ENCODE measurements around the gene MTA3.
"Not testable (repeated sequence)": the region's sequence is repeated elsewhere in the genome, so short reads cannot be mapped to it uniquely, and the experiment has no call there.

Gene MTA3

DNA sequence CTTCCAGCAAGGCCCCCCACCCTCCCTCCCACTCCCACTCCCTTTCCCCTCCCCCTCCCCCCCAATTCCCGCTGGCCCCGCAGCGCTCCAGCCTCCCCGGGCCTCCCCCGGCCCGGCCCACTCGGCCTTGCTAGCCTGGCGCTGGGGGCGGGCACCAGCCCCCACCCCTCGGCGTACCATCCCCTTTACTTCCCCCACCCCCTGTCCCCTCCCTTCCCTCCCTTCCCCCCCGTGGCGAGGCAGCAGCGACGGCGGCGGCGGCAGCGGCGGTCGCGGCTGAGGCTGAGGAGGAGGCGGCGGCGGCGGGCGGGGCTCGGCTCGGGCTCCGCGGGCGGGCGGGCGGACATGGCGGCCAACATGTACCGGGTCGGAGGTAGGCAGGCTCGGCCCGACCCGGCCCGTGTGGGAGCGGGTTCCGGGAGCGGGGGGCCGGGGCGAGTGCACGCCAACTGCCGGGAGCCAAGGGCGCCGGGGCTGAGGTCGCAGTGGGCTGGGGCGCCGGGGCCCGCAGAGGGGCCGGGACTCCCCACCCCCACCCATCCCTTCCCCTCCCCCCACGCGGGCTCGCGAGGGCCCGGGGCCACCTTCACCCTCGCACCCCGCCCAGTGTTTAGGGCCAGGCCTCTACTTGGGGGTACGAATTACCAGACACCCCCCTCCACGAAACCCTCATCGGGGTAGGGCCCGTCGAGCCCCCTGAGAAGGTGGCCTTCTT is at the start of gene MTA3:
Gene MTA3 (plus strand): TSS at position 232 of the 715 bp plus-strand sequence. CDS start 114 bp downstream, at position 346.
- no peak for DNase-seq (ENCODE audit: low read depth, low spot score)

DNA sequence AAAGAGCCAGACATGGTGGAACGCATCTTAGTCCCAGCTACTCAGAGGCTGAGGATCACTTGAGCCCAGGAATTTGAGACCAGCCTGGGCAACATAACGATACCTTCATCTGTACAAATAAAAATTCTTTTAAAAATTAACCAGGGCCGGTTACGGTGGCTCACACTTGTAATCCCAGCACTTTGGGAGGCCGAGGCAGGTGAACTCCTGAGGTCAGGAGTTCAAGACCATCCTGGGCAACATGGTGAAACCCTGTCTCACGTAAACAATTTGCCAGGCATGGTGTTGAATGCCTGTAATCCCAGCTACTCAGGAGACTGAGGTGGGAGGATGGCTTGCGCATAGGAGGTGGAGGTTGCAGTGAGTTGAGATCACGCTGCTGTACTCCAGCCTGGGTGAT is 48.8 kb upstream of the MTA3 start:
- DNase-seq (ENCODE audit: low read depth, low spot score) = no peak

DNA sequence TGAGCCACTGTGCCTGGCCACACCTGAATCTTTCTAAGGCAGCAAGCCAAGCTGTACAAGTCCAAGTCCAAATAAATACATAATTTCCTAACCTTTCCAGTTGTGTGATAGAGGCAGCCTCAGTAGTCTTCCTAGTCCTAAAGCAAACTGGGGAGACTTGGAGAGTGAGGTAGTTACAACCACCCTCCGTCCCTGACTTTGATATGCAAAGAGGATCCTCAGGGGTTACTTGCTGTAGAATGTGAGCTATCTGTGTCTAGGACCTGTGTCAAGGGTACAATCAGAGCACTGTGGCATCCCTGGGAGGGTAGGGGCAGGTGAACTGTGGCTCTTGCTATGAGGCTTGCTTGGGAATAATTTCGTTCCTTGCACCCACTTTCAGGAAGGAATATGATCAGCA is 46.4 kb upstream of the MTA3 start:
- no peak for DNase-seq (ENCODE audit: low read depth, low spot score)

DNA sequence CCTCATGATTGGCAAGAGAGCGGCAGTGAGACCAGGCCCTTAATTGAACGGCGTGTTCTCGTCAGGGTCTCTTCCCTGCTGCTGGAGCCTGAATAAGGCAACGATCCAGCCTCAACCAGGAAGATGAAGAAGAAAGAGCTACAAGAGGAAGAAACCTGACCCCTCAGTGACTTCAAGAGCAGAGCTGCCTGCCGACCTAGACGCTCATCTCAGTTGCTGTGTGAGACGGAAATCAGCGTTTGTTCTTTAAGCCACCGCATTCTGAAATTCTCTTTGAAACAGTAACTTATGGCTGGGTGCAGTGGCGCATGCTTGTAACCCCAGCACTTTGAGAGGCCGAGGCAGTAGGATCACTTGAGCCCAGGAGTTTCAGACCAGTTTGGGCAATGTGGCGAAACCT is 45.1 kb upstream of the MTA3 start:
- DNase-seq (ENCODE audit: low read depth, low spot score) = peak; percentile 62

DNA sequence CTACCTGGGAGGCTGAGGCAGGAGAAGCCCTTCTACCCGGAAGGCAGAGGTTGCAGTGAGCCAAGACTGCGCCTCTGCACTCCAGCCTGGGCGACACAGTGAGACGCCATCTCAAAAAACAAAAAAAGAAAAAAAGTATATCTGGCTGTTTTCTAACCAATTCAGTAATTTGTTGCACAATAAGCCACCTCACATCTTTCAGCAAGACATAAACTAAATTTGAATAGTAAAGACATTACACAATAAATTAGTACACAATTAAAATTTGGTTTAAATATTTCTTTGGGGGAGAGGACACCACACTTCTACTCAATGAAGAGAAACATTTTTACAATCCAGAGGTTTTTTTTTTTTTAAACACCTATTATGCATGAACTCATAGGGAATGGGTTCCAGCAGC is 36.0 kb upstream of the MTA3 start:
- no peak for DNase-seq (ENCODE audit: low read depth, low spot score)

DNA sequence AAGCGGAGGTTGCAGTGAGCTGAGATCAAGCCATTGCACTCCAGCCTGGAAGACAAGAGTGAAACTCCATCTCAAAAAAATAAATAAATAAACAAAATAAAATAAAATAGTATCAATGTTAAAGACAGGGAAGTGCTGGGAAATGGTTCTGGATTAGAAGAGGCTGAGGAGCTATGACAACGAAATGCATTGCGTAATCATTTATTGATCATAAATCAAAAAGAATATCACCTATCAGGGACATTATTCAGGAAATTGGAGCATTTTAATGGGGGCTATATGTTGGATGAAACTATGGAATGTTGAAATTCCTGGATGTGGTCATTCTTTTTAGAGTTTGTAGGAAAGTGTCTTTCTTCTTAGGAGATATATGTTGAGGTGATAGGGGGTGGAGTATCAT is 30.9 kb upstream of the MTA3 start:
- no peak for DNase-seq (ENCODE audit: low read depth, low spot score)

DNA sequence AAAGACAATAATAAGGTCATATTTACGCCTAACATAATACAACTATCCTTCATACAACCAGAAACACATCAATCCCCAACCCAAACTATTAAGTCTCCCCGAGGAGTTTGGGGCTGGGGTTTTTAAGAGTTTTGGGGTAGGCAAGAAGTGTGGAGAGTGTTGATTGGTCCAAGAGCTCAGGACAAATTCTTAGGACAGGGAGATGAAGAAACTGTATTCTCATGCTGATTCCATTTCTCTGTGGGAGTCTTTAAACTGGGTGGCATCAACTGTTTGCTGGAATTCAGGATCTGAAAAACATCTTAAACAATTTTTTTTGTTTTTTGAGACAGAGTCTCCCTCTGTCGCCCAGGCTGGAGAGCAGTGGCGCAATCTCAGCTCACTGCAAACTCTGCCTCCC is 25.6 kb upstream of the MTA3 start:
- DNase-seq (ENCODE audit: low read depth, low spot score) = no peak

DNA sequence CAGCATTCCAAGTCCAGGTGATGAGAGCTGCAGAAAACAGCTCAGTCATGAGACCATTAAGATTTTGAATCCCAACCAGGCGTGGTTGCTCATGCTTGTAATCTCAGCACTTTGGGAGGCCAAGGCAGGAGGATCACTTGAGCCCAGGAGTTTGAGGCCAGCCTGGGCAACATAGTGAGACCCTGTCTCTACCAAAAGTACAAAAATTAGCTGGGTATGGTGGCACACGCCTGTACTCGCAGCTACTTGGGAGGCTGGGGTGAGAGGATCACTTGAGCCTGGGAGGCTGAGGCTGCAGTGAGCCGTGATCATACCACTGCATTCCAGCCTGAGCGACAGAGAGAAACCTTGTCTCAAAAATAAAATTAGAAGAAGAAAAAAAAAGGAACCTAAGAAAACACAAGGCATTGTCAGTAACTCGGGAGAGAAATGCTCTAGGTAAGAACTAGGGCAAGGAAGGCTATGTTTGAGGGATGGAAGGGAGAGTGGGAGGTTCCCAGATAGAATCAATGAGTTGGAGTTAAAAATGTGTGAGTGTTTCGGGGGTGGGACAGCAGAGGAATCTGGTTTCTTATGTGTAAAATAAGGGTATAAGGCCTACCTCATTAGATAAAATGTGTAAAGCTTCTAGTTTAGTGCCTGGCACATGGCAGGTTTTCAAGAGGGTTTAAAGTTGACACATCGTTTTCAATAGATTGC is 23.3 kb upstream of the MTA3 start:
- DNase-seq (ENCODE audit: low read depth, low spot score) = no peak

DNA sequence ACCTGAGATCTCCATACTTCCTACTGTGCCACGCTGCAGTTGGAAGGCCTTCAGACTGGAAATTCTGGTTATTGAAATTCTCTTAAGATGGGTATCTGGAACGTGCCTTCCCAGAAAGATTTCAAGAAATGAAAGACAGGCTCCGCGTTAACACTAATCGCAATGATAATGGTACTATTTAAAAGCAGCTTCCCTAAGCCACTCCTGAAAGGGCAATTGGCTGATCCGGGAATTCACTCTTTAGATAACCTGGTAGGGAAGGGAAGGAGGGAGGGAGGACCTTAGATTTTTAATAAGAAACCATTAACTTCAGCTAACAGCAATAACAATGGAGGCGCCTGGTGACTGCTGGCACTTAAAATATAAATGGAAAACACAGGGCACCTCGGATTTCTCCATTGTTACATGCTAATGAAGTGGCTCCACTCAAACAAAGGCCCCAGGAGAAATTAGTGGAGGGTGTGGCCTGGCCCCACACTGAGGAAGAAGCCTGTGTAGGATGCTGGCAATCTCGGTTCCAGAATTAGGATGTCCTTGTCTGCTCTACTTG is 22.5 kb upstream of the MTA3 start:
- DNase-seq (ENCODE audit: low read depth, low spot score) = peak; percentile 76

DNA sequence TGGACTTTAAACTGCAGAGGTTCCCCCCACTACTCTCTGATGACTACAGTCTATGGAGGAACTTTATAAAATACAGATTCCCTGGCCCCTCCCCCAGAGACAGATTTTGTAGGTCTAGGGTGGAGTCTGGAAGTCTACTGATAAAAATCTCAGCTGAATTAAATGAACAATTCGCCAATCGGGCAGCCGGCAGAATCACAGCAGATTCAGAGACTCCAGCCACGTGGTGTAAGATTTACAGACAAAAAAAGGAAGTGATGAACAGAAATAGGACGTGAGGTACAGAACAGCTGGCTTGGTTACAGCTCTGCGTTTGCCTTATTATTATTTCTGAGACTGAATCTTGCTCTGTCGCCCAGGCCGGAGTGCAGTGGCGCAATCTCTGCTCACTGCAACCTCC is 21.4 kb upstream of the MTA3 start:
- DNase-seq (ENCODE audit: low read depth, low spot score) = no peak

DNA sequence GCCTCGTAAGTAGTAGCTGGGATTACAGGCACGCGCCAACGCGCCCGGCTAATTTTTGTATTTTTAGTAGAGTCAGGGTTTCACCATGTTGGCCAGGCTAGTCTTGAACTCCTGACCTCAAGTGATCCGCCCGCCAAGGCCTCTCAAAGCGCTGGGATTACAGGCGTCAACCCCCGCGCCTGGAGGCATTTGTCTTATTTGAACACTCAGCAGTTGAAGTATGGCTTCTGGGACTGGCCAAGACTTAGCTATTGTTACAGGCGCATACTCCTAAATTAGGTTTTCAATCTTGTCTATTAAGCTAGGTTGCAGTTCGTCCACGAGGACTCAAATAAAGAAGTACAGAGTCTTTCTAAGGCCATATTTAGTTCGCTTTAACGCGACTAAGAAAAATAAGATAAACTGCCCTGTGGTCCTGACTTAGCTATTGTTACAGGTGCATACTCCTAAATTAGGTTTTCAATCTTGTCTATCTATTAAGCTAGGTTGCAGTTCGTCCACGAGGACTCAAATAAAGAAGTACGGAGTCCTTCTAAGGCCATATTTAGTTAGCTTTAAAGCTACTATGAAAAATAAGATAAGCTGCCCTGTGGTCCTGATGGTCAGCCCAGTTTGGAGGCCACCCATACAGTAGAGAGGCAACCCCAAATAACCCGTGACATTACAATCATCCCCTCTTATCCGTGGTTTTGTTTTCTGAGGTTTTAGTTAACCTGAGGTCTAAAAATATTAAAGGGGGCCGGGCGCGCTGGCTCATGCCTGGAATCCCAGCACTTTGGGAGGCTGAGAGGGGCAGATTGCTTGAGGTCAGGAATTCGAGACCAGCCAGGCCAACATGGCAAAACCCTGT is 20.8 kb upstream of the MTA3 start:
- peak; percentile 59 for DNase-seq (ENCODE audit: low read depth, low spot score)

DNA sequence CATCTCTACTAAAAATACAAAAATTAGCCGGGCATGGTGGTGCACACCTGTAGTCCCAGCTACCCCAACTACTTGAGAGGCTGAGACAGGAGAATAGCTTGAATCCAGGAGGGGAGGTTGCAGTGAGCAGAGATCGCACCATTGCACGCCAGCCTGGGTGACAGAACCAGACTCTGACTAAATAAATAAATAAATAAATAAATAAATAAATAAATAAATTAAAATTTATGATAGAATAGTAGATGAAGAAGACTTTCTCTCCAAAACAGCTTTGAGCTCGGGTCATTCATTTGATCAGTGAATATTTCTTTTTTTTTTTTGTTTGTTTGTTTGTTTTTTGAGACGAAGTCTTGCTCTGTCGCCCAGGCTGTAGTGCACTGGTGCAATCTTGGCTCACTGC is 17.6 kb upstream of the MTA3 start:
- no peak for DNase-seq (ENCODE audit: low read depth, low spot score)

DNA sequence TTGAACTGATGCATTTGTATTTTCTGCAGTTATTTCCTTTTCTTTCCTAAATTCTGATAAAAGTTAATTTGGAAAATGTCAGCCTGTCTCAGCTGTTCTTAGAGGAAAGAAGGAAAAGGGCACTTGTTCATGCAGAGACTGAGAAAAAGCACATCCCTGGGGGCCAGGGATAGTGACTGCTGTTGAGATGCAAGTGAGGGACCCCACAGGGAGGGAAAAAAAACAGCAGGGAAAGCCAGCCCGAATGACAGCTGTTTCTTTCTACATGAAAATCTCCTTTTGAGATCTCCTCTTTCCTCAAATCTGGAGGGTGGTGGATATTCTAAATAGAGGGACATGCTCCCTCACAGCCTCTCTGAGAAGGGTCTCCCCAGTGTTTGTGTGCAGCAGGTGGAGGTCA is 14.0 kb upstream of the MTA3 start:
- DNase-seq (ENCODE audit: low read depth, low spot score) = no peak

DNA sequence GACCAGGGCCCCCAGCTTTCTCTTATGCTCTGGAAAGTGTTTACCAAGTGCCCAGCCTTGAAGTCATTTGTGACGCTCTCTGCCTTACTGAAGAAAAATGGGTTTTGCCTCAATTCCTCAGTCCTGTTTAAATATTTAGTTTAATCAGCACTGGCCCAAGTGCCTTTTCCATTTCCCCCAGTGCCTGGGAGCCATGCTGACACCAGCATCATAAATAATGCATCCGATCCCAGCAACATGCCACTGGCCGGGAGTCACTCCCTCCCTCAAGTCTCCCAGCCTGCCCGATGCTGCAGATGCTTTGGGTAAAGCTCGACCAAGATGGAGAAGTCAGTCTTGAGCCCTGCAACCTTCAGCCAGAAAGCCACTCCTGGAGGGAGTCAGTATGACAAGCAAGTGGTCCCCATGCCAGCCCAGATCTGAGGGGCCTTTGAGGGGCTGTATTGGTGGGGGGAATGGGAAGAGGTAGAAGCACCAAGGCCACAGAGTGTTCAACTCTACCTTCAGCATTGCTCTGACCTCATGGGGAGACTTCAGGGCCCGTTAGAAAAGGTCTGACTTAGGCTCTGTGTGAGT is 12.0 kb upstream of the MTA3 start:
- peak; percentile 42 for DNase-seq (ENCODE audit: low read depth, low spot score)

DNA sequence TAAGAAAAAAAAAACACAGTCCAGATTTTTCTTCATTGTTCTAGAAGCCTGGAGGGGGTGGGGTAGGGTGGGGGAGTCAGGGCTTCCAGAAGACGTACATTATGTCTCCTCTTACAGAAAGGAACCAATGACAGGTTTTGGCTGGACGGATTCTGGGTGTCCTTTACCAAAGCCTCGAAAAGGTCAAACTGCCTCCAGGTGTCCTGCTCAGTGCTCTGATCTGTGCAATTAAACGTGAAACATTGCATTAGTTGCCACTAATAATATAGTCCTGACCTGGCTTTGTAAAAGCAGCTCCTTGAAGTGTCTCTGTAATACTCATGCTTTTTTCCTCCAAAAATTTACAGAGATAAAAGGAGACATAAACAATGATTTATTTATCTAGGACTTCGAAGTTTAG is 11.1 kb upstream of the MTA3 start:
- no peak for DNase-seq (ENCODE audit: low read depth, low spot score)

DNA sequence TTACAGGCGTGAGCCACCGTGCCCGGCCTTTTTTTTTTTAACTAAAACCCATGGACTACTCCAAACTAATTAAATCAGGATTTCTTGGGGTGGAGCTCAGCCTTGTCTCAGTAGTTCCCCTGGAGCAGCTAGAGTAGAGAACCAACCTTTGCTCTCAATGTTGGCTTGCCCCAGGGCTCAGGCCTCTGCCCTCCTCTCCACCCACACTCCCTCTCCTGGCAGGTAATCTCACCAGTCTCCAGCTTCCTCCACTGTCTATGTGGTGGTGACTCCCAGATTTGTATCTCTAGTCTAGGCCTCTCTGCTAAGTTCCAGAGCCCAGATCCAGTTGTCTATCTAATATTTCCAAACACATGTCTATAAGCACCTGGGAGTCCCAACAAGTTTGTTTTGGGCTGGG is 9.6 kb upstream of the MTA3 start:
- peak; percentile 73 for DNase-seq (ENCODE audit: low read depth, low spot score)

DNA sequence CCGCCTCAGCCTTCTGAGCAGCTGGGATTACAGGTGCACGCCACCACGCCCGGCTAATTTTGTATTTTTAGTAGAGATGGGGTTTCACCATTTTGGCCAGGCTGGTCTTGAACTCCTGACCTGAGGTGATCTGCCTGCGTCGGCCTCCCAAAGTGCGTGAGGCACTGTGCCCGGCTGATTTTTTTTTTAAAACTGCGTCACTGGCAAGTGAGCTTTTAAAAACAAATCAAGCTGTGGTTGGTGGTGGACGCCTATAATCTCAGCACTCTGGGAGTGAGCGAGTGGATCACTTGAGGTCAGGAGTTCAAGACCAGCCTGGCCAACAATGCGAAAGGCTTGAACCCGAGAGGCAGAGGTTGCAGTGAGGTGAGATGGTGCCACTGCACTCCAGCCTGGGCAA is 8.3 kb upstream of the MTA3 start:
- DNase-seq (ENCODE audit: low read depth, low spot score) = not testable (repeated sequence)

DNA sequence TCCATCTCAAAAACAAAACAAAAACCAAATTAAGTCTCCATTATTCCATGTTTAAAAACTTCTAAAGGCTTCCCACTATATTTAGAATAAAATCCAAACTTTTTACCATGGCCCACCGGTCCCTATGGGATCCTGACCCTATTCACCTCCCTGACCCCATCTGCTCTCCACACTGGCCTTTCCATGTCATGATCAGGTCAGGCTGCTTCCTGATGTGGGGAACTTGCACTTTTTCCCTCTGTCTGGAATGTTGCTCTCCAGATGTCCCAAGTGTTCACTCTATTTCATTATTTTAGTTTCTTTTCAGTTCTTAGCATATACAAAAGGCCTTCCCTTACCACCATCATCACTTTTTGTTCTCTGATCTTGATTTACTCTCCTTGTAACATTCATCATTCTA is 7.5 kb upstream of the MTA3 start:
- no peak for DNase-seq (ENCODE audit: low read depth, low spot score)

DNA sequence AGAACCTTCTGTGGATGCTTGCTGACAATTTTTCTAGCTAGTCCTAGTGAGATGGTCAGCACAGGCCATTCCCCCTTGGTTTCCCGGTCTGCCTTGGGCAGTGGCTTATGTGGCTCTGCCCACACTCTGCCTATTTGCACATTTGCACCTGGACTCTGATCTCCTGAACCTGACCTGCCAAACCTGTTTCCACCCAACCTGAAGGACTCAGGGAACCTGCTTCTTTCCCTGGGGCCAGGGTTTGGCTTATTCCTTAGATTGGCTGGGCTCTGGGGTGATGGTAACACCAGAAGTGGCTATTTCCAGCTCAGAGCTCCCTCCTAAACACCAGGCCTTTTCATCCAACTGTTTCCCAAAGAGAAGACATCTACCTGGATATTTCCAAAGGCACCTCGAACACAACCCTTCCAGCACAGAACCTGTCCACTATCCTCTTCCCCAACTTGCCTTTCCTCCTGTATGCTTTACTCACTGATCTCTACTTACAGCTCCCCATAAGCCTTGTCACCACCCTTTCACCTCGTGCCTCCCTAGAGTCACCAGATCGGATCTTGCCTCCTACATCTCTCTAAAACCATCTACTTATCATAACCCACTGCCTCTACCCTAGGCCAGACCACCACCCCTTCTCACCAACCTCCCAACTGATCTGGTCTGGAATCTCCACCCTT is 5.8 kb upstream of the MTA3 start:
- peak; percentile 86 for DNase-seq (ENCODE audit: low read depth, low spot score)

DNA sequence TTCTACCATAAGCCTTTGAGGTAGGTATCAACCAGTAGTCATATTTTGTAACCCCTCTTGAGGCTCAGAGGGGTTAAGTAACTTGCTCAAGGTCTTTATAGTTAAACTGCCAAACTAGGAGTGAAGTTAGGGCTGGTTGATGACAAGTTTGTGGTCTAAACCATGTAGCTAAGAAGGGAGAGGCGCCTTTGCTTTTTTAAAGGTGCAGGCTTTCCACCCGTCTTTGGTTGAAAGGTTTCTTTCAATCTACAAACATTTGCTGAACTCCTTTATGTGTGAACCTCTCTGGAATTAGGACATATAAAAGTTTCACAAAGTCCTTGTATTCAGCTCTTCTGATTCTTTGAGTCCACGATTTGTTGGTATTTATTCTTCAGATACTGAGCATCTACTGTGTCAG is 2.4 kb upstream of the MTA3 start:
- DNase-seq (ENCODE audit: low read depth, low spot score) = no peak

DNA sequence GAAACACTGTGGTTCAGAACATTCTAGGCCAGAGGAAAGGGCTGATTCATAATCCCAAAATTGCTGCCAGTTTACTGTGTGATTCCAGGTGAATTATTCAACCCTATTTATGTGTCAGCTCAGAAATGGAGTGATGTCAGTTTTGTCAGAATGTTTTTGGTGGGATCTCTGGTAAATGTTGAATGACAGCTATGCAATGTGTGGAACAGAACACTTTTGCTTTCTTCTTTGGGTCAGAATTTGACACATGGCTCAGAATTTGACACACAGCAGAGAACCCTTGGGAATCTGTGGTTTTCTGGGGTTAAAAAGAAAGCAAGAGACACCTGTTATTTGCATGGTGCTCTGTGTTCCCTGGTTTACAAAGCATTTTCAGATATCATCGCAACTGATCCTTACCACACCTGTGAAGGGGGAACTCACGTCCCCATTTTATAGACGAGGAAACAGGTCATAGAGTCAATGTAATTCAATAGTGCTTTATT is 1.6 kb upstream of the MTA3 start:
- DNase-seq (ENCODE audit: low read depth, low spot score) = no peak
